ENCODE results near the gene CCNT1.

The CCNT1 gene

GRCh38 chr12:48640854-48641253 is 75.7 kb downstream of the CCNT1 start:
- no peak for DNase-seq (ENCODE audit: low read depth)

GRCh38 chr12:48640428-48640827 is 76.1 kb downstream of the CCNT1 start:
- no peak for DNase-seq (ENCODE audit: low read depth)

Measured in activated T-cell treated with anti-CD3 and anti-CD28 coated beads for 24 hours (primary cell).